ENCODE measurements around the gene EEPD1.

The EEPD1 gene

GRCh38 chr7:36284456-36285090 lies 131.5 kb downstream of the EEPD1 start:
- no peak for DNase-seq

GRCh38 chr7:36285276-36285675 lies 132.2 kb downstream of the EEPD1 start:
- DNase-seq, result no peak

- DNase-seq, result no peak
Observed at GRCh38 chr7:36286226-36286625, 133.2 kb downstream of the EEPD1 start.

- DNase-seq, result no peak
Observed at GRCh38 chr7:36286688-36287087, 133.6 kb downstream of the EEPD1 start.

- DNase-seq, result no peak
Observed at GRCh38 chr7:36287371-36288241, 134.6 kb downstream of the EEPD1 start.

- no peak for DNase-seq
Observed at GRCh38 chr7:36288501-36288900, 135.4 kb downstream of the EEPD1 start.

GRCh38 chr7:36289833-36290661 lies 137.0 kb downstream of the EEPD1 start:
- DNase-seq, result no peak

- peak; percentile 51 to 84 for DNase-seq
Observed at GRCh38 chr7:36291387-36292316, 138.6 kb downstream of the EEPD1 start.

- no peak for DNase-seq
Observed at GRCh38 chr7:36295090-36295489, 142.0 kb downstream of the EEPD1 start.

- DNase-seq, result no peak
Observed at GRCh38 chr7:36296284-36296683, 143.2 kb downstream of the EEPD1 start.

- DNase-seq, result no peak
Observed at GRCh38 chr7:36297364-36298009, 144.4 kb downstream of the EEPD1 start.

GRCh38 chr7:36298106-36298505 lies 145.1 kb downstream of the EEPD1 start:
- DNase-seq, result no peak

- no peak for DNase-seq
Observed at GRCh38 chr7:36299223-36299774, 146.2 kb downstream of the EEPD1 start.

GRCh38 chr7:36299823-36300341 lies 146.8 kb downstream of the EEPD1 start:
- DNase-seq, result no peak

GRCh38 chr7:36300696-36301350 lies 147.8 kb downstream of the EEPD1 start:
- no peak for DNase-seq

GRCh38 chr7:36301914-36302771 lies 149.1 kb downstream of the EEPD1 start:
- DNase-seq, result no peak

GRCh38 chr7:36303202-36304098 lies 150.4 kb downstream of the EEPD1 start:
- peak; percentile 91 to 93 for DNase-seq

- DNase-seq, result no peak
Observed at GRCh38 chr7:36304099-36304425, 151.0 kb downstream of the EEPD1 start.

GRCh38 chr7:36305226-36305625 lies 152.2 kb downstream of the EEPD1 start:
- DNase-seq, result no peak
